COLO668 (cell line): ENCODE measurements around the gene MCOLN3.
"Not testable (repeated sequence)": the region's sequence is repeated elsewhere in the genome, so short reads cannot be mapped to it uniquely, and the experiment has no call there.

Source experiments
- DNase-seq: peaks from one replicate; lab custom pipeline; 2025; ENCODE audit not compliant: unreplicated experiment; lab: John Stamatoyannopoulos, UW

MCOLN3 gene

GRCh38 chr1:84995484-84996334, 52.6 kb downstream of the MCOLN3 start:
- no peak for DNase-seq

DNA sequence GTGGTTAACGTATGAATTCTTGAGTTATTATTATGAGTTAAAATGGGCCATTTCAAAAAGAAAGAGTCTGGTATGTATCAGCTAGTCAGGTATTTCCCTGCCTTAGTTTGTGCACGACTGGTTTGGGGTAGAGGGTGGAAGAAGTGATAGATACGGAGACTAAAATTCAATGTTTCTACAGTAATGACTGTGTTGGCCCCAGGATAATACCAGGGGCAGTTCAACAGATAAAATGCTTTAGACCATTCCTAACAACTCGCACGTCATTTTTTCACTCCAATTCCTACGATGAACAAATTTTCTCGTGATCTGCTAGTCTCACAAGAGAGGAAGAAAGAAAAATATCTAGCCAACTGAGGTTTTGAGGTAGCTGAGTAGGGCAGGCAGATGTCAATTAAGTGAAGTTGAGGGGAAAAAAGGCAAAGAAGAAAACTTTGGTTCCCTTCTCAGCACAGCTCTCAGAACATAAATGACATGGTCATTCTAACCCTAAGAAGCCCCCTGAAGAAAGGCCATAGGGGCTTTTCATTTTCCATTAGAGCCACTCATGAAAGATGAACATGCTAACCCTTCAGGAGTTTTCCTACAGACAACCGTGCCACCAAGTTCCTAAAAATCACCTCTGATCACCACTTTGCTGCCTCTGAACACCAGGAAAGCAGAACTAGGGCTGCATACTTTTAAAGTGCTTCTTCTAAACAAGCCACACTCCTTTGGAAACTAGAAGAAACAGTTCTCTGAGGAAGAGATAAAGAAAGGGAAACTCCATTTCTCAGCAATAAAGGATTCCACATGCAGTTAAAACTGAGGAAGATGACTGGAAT, 57.0 kb downstream of the MCOLN3 start:
- no peak for DNase-seq

GRCh38 chr1:84988588-84988987, 59.7 kb downstream of the MCOLN3 start:
- DNase-seq: no peak

- not testable (repeated sequence) for DNase-seq
Observed at GRCh38 chr1:84986561-84986960, 61.7 kb downstream of the MCOLN3 start.

GRCh38 chr1:84985365-84985764, 62.9 kb downstream of the MCOLN3 start:
- no peak for DNase-seq

DNA sequence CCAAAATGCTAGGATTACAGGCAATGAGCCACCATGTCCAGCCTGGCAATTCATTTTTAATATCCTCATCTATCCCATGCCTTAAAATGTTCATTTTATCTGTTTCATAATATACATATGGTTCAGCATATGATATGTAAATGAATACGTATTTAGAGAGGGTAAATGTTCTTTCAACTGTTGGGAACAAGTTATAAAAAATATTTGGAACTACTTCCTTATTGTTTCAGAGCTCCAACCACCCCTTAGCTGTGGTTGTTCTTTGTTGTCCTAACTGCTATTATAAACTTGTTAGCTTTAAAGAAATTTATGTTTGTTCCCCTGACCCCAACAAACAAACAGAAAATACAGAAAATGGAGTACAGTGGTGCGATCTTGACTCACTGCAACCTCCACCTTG, 65.9 kb downstream of the MCOLN3 start:
- no peak for DNase-seq

DNA sequence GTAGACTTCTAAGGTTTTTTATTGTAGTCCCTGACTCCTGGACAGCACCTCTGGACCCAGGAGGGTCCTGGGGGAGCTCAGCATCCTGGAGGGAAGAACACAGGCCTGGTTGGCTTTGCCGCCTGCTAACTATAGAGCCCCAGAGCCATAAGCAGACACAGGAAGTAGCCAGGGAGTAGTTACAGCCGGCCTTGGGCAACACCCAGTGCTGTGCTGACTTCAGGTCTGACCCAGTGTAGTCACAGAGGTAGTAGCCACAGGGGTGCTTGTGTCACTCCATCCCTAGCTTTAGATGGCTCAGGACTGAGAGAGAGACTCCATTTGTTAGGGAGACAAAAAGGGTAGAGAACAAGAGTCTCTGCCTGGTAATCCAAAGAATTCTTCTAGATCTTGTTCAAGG, 73.3 kb downstream of the MCOLN3 start:
- DNase-seq: no peak

DNA sequence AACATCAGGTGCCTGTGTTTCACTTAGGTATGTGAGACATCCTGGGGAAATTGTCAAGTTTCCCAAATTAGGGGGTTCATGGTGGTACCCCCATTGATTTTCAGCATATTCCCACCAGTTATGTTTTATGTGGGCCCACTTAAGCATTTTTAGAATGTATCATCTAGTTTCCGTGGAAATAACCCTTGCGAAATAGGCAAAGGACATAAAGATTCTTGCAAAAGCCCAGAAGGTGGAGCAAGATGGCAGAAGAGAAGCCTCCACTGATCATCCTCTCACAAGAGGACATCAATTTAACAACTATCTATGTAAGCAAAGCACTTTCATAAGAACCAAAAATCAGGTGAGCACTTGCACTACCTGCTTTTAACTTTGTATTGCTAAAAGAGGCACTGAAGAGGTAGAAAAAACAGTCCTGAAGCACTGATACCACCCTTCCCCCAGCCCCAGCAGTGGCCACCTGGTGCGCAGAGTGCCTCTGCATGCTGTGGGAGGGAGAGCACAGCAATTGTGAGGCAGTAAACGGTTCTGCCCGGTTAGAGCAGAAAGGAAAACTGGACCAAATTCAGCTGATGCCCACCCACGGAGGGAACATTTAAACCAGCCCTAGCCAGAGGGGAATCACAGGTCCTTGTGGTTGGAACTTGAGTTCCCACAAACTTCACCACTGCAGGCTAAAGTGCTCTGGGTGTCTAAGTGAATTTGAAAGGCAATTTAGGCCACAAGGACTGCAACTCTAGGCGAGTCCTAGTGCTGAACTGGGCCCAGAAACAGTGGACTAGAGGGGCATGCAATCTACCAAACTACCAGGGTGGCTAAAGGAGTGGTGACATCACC, 74.6 kb downstream of the MCOLN3 start:
- no peak for DNase-seq

DNA sequence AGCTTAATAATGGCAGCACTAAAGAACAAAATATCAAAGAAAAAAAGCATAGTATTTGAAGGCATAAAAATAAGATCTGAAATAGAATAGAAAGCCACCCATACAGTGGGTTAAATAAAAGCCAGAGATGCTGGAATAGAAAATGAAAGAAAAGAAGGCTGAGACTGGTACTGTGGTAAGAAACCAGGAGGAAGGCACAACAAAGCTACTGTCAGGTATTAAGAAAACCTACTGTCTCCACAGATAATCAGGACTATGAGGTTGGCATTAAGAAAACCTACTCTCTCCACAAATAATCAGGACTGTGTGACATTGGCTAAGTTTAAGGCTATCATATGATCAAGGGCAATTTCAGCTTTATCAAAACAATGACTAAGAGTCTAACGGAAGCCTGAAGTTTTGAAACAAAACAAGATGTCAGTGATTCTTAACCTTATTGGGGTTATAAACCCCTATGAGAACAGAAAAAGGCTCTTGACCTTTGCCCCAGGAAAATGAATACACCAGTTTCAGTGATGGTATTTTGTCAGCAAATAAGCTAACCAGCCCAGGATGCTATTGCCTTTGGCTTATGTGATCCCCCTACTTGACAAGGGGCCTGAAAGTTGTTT, 75.8 kb downstream of the MCOLN3 start:
- no peak for DNase-seq

- DNase-seq: no peak
Observed at GRCh38 chr1:84971957-84972356, 76.3 kb downstream of the MCOLN3 start.

- no peak for DNase-seq
Observed at GRCh38 chr1:84969489-84970250, 78.6 kb downstream of the MCOLN3 start.

DNA sequence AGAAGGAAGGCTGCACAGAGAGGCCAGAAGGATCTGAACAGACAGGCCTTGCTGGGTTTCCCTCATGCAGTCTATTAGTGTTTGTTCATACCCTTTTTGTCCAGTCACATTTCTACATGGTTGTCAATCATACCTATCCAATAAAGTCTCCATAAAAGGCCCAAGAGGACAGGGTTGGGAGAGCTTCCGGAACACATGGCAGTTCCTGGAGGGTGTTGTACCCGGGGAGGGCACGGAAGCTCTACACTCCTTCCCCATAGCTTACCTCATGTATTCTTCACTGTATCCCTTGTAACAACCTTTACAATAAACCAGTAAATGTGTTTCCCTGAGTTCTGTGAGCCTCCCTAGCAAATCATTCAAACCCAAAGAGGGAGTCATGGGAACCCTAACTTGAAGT, 79.4 kb downstream of the MCOLN3 start:
- DNase-seq: no peak

- DNase-seq: no peak
Observed at GRCh38 chr1:84968101-84968500, 80.2 kb downstream of the MCOLN3 start.
